GM12872 (cell line): ENCODE data around the gene TGFB2.

Experiments used
- TF ChIP-seq, protein P1 (sequence below): IDR thresholded peaks from 3 replicates; pipeline ENCODE4 v1.5.1; 2011; ENCODE audit warnings: low read depth, mild to moderate bottlenecking, low read length, moderate library complexity; ENCODE audit not compliant: insufficient read depth

TGFB2 gene

DNA sequence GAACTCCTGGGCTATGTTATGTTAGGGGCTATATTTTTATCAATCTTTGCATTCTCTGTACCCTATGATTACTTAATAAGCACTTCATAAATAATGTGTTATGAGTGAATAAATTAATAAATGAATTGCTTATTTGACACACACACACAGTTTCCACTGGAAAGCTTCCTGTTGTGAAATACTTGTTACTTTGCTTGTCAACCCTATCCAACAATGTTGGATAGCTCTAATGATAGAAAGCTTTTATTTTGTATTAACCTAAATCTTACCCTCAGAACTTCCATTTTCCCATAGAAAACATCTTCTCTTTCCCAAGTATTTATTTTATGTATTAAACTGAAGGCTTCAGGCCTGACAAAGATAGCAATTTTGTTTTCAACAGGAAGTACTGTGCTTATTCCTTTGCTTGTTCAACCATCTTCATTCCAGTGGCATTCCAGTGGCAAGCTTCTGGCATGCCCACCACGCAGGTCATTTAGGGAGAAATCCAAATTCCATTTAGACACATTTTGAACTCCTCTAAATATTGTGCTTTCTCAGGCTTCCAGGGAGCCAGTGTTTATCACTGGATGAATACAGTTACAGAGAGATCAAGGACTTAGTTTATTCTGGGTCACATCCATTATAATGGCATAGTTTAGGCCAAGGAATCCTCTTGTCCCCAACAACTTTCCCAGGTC lies 134.4 kb downstream of the TGFB2 start:
- TF ChIP-seq, protein P1, sequence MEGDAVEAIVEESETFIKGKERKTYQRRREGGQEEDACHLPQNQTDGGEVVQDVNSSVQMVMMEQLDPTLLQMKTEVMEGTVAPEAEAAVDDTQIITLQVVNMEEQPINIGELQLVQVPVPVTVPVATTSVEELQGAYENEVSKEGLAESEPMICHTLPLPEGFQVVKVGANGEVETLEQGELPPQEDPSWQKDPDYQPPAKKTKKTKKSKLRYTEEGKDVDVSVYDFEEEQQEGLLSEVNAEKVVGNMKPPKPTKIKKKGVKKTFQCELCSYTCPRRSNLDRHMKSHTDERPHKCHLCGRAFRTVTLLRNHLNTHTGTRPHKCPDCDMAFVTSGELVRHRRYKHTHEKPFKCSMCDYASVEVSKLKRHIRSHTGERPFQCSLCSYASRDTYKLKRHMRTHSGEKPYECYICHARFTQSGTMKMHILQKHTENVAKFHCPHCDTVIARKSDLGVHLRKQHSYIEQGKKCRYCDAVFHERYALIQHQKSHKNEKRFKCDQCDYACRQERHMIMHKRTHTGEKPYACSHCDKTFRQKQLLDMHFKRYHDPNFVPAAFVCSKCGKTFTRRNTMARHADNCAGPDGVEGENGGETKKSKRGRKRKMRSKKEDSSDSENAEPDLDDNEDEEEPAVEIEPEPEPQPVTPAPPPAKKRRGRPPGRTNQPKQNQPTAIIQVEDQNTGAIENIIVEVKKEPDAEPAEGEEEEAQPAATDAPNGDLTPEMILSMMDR, result no peak

DNA sequence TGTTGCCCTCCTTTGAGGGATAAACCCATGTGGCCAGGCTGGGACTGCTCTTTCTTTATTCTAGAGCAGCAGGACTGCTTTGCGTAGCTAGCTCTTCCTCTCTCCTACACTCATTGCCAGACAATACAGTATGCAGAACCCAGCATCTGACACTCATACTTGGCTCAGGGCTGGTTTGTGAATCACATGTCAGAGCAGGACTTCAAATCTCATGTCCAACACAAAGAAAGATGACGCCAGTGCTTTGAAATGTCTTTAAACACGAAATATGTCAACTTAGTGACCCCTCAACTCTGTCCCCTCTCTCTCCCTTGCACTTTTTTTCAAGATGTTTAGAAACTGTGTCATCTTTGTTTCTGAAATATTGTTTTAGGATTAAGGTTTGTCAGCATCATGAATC lies 135.0 kb downstream of the TGFB2 start:
- TF ChIP-seq, protein P1, result no peak

DNA sequence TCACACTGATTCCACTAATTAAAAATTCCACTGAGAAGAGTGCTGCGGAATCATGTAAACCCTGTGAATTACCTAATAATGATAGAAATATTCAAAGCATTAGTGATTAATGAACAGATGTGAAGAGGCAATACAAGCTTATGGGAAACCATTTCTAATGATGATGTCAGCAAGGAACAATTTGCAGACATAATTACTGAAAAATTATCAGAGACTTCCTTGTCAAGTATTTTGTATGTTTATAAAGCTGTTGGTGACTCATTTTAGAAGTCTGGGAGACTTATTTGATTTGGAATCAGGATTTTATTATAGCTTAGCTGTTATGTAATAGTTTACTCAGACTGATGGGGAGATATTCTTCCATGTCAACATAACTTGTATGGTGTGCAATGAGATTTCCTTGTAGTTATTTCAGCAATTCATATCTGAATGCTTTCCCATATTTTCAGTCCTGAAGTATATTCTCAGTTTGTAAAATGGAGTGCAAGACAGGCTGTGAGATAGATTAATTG lies 135.5 kb downstream of the TGFB2 start:
- TF ChIP-seq, protein P1, result no peak

DNA sequence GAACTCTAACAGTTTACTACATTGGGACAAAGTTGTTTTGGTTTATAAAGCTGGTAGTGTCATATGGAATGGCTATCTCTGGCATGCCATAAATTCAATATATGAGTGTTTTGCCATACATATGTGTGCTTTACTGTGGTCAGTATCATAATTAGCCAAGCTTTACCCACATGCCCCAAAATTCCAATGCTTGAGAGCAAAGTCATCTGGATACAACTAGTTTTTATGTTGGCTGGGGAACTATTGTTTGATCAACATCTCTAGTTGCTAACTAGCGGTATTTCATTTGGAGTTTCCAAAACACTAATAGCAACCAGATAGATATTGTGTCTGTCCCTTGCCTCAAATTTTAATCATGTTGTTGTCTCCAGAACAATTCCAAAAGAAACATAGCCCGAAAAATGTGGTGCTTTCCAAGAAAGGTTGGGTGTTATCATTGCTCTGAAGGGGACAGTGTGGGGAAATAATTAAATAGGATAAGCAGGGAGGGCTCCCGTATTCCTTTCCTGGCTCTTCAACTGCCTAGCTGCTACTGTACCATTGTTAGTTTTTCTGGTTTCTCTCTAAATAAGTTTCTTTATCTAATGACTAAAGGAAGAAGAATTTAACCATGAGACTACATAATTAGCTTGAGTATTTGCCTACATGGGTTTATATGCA lies 136.1 kb downstream of the TGFB2 start:
- TF ChIP-seq, protein P1, result no peak

DNA sequence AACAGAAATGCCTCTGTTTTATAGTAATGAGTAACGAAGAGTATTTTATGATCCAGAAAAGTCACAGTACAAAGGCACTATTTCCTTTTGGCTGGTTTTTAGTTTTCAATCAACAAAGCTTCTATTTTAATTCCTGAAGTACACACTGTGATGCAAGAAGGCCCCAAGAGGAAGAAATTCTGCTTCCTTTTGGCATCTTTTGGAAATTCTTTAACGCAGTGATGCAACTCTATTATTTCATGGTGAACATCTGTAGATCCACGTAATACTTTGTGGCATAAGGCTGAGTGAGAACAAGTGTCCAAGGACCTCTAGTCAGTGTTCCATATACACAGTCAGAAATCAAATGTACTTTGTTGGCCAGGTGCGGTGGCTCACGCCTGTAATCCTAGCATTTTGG lies 137.5 kb downstream of the TGFB2 start:
- TF ChIP-seq, protein P1, result no peak

DNA sequence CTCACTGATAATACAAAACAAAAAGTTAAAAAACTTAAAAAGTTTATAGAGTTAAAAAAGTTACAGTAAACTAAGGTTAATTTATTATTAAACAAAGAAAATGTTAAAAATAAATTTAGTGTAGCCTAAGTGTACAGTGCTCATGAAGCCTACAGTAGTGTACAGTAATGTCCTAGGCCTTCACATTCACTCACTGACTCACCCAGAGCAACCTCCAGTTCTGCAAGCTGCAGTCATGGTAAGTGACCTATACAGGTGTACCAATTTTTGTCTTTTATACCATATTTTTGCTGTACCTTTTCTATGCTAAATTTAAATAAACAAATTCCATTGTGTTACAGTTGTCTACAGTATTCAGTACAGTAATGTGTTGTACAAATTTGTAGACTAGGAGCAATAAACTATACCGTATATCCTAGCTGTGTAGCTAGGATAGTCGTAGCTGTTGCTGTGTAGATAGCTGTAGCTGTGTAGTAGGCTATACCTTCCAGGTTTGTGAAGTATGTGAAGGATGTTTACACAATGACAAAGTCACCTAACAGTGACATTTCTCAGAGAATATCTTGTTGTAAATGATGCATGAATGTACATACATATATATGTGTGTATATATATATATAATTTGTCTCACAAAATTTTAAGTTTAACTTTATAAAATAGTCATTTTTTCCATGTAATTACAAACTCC lies 140.2 kb downstream of the TGFB2 start:
- TF ChIP-seq, protein P1, result no peak

DNA sequence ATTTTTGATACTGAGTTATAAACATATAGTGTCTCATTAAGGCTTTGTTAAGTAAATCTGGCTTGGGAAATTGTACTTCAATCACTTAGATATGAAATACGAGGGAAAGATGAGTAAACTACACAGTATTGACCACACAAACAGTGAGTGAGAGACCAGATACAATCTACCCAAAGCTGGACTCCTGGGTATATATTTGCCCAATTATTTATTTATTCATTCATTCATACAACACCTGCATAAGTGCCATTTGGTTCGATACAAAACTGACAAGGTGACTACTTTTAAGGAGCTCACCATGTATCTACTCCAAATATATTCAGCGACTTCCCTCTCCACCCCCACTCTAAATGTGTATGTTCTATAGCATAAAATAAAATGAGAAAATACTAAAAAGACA lies 143.4 kb downstream of the TGFB2 start:
- TF ChIP-seq, protein P1, result no peak
